ENCODE results near the gene ENOPH1. TPM values are rescaled to one million over a fixed set of nuclear protein-coding genes. Genes with fewer than 3 reads are reported as not detected.

ENOPH1 gene
- total RNA-seq, 1 donor: 36.7 TPM

GRCh38 chr4:82433791-82434190 lies 3.4 kb downstream of the ENOPH1 start:
- no peak for TF ChIP-seq CTCF (IDR thresholded peaks at IDR 0.05; ENCODE audit: insufficient read depth, low read depth, low read length)
- H3K4me3 ChIP-seq (ENCODE audit: low read depth, low read length): no peak overlapping the region
- DNase-seq (ENCODE audit: low read depth): no peak

GRCh38 chr4:82434949-82435348 lies 4.6 kb downstream of the ENOPH1 start:
- DNase-seq (ENCODE audit: low read depth): no peak
- no peak overlapping the region for H3K4me3 ChIP-seq (ENCODE audit: low read depth, low read length)
- TF ChIP-seq CTCF (IDR thresholded peaks at IDR 0.05; ENCODE audit: insufficient read depth, low read depth, low read length): no peak

- no peak for TF ChIP-seq CTCF (IDR thresholded peaks at IDR 0.05; ENCODE audit: insufficient read depth, low read depth, low read length)
- H3K4me3 ChIP-seq (ENCODE audit: low read depth, low read length): no peak overlapping the region
- no peak for DNase-seq (ENCODE audit: low read depth)
Observed at GRCh38 chr4:82436130-82436529, 5.7 kb downstream of the ENOPH1 start.

- TF ChIP-seq CTCF (IDR thresholded peaks at IDR 0.05; ENCODE audit: insufficient read depth, low read depth, low read length): no peak
- no peak for DNase-seq (ENCODE audit: low read depth)
- H3K4me3 ChIP-seq (ENCODE audit: low read depth, low read length): no peak overlapping the region
Observed at GRCh38 chr4:82436780-82437179, 6.4 kb downstream of the ENOPH1 start.

GRCh38 chr4:82437285-82438005 lies 7.1 kb downstream of the ENOPH1 start:
- DNase-seq (ENCODE audit: low read depth): no peak
- H3K4me3 ChIP-seq (ENCODE audit: low read depth, low read length): no peak overlapping the region
- no peak for TF ChIP-seq CTCF (IDR thresholded peaks at IDR 0.05; ENCODE audit: insufficient read depth, low read depth, low read length)

- no peak for DNase-seq (ENCODE audit: low read depth)
- H3K4me3 ChIP-seq (ENCODE audit: low read depth, low read length): no peak overlapping the region
- no peak for TF ChIP-seq CTCF (IDR thresholded peaks at IDR 0.05; ENCODE audit: insufficient read depth, low read depth, low read length)
Observed at GRCh38 chr4:82439088-82439487, 8.7 kb downstream of the ENOPH1 start.

- DNase-seq (ENCODE audit: low read depth): no peak
- no peak for TF ChIP-seq CTCF (IDR thresholded peaks at IDR 0.05; ENCODE audit: insufficient read depth, low read depth, low read length)
- no peak overlapping the region for H3K4me3 ChIP-seq (ENCODE audit: low read depth, low read length)
Observed at GRCh38 chr4:82447886-82448285, 17.5 kb downstream of the ENOPH1 start.

Measured in fibroblast of villous mesenchyme (primary cell).